Ishikawa (cell line): ENCODE results near the gene FHIT.
A peak's percentile ranks its signal among the peaks of the same experiment; 100 is the strongest.

ENCODE experiments used
- CEBPB ChIP-seq: IDR thresholded peaks from 2 replicates; pipeline ENCODE4 v1.6.1; 2012
- CREB1 ChIP-seq: IDR thresholded peaks from 2 replicates; pipeline ENCODE4 v1.6.1; 2012; ENCODE audit warnings: low read depth
- EGR1 ChIP-seq: IDR thresholded peaks from 2 replicates; pipeline ENCODE4 v1.6.1; 2012
- EP300 ChIP-seq: IDR thresholded peaks from 2 replicates; pipeline ENCODE4 v1.6.1; 2012; ENCODE audit warnings: borderline replicate concordance
- FOXM1 ChIP-seq: IDR thresholded peaks from 2 replicates; pipeline ENCODE4 v1.6.1; 2012; ENCODE audit warnings: low read depth, borderline replicate concordance
- NFIC ChIP-seq: IDR thresholded peaks from 2 replicates; pipeline ENCODE4 v1.6.1; 2012
- RAD21 ChIP-seq: IDR thresholded peaks from 2 replicates; pipeline ENCODE4 v1.6.1; 2012; ENCODE audit warnings: low read depth
- TAF1 ChIP-seq: IDR thresholded peaks from 2 replicates; pipeline ENCODE4 v1.6.1; 2012; ENCODE audit warnings: low read depth, mild to moderate bottlenecking
- TCF12 ChIP-seq: IDR thresholded peaks from 2 replicates; pipeline ENCODE4 v1.6.1; 2012; ENCODE audit warnings: low read depth
- TEAD4 ChIP-seq: IDR thresholded peaks from 2 replicates; pipeline ENCODE4 v1.6.1; 2012
- YY1 ChIP-seq: IDR thresholded peaks from 2 replicates; pipeline ENCODE4 v1.6.1; 2012; ENCODE audit warnings: low read depth
- ZBTB7A ChIP-seq: IDR thresholded peaks from 2 replicates; pipeline ENCODE4 v1.6.1; 2012; ENCODE audit warnings: low read depth
- TF ChIP-seq, protein P1 (sequence below): IDR thresholded peaks from 2 replicates; pipeline ENCODE4 v1.6.1; 2012
- TF ChIP-seq, protein P2 (sequence below): IDR thresholded peaks from 2 replicates; pipeline ENCODE4 v1.6.1; 2012
- TF ChIP-seq, protein P3 (sequence below): IDR thresholded peaks from 2 replicates; pipeline ENCODE4 v1.6.1; 2012; ENCODE audit warnings: low read depth, mild to moderate bottlenecking

FHIT gene

DNA sequence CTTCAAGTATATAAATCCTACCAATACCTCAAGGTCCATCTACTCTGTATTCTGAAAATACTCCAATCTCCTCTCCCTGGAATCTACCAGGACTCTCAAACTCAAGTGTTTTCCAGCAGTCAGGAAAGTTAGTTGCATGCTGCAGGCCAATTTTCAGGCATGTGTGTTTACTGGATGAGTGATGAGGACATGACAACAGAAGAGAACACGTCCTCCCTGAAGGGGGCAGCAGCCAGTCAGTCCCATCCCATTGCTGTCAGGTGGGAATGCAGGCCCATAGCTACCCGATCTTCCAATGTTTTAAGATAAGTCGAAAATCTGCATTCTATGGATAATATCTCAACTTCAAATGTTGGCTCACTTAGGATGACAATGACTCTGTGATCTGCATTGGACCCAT is 496.2 kb downstream of the FHIT start:
- TF ChIP-seq RAD21 (peak; percentile 61), NFIC (no peak)

DNA sequence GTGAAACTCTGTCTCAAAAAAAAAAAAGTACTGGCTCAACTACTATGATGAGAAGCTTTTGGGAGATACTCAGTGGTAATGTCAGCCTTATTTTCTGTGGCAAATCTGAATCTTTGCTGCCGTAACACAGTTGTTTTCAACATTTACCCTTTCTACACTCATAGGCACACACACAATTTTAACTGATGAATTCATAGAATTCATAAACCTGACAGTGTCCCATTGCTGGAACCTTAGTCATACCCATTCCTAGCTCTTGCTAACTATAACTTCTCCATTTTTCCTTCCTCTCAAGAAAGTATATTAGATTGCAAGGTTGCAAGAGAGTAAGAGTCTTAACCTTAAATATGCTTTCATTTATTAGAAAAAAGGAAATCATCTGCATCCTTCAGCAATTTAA is 496.6 kb downstream of the FHIT start:
- no peak for TF ChIP-seq YY1
- TF ChIP-seq TCF12, result no peak
- TF ChIP-seq, protein P1, sequence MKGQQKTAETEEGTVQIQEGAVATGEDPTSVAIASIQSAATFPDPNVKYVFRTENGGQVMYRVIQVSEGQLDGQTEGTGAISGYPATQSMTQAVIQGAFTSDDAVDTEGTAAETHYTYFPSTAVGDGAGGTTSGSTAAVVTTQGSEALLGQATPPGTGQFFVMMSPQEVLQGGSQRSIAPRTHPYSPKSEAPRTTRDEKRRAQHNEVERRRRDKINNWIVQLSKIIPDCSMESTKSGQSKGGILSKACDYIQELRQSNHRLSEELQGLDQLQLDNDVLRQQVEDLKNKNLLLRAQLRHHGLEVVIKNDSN, result no peak
- no peak for TF ChIP-seq RAD21
- no peak for TF ChIP-seq FOXM1

DNA sequence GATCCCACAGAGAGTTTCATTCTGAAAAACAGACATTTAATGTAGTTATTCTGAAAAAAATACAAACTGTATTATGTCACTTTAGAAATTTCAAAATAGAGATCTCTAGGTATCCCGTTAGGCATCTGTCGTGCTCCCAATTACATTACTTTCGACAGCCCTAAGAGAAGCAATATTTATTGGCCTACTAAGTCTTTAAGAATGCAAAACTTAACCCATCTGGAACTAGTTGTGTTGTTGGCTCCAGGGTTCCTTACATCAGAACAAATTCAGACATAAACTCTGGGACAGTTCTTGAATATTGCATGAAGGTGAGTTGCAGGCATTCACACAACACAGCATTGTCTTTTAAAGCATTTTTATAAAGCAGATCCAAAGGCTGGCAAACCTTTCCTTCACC is 498.4 kb downstream of the FHIT start:
- TF ChIP-seq YY1 (no peak), TEAD4 (no peak), EGR1 (no peak)
- TF ChIP-seq, protein P2, sequence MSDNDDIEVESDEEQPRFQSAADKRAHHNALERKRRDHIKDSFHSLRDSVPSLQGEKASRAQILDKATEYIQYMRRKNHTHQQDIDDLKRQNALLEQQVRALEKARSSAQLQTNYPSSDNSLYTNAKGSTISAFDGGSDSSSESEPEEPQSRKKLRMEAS, result no peak
- TF ChIP-seq, protein P1, result no peak
- TF ChIP-seq, protein P3, sequence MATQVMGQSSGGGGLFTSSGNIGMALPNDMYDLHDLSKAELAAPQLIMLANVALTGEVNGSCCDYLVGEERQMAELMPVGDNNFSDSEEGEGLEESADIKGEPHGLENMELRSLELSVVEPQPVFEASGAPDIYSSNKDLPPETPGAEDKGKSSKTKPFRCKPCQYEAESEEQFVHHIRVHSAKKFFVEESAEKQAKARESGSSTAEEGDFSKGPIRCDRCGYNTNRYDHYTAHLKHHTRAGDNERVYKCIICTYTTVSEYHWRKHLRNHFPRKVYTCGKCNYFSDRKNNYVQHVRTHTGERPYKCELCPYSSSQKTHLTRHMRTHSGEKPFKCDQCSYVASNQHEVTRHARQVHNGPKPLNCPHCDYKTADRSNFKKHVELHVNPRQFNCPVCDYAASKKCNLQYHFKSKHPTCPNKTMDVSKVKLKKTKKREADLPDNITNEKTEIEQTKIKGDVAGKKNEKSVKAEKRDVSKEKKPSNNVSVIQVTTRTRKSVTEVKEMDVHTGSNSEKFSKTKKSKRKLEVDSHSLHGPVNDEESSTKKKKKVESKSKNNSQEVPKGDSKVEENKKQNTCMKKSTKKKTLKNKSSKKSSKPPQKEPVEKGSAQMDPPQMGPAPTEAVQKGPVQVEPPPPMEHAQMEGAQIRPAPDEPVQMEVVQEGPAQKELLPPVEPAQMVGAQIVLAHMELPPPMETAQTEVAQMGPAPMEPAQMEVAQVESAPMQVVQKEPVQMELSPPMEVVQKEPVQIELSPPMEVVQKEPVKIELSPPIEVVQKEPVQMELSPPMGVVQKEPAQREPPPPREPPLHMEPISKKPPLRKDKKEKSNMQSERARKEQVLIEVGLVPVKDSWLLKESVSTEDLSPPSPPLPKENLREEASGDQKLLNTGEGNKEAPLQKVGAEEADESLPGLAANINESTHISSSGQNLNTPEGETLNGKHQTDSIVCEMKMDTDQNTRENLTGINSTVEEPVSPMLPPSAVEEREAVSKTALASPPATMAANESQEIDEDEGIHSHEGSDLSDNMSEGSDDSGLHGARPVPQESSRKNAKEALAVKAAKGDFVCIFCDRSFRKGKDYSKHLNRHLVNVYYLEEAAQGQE, result no peak

DNA sequence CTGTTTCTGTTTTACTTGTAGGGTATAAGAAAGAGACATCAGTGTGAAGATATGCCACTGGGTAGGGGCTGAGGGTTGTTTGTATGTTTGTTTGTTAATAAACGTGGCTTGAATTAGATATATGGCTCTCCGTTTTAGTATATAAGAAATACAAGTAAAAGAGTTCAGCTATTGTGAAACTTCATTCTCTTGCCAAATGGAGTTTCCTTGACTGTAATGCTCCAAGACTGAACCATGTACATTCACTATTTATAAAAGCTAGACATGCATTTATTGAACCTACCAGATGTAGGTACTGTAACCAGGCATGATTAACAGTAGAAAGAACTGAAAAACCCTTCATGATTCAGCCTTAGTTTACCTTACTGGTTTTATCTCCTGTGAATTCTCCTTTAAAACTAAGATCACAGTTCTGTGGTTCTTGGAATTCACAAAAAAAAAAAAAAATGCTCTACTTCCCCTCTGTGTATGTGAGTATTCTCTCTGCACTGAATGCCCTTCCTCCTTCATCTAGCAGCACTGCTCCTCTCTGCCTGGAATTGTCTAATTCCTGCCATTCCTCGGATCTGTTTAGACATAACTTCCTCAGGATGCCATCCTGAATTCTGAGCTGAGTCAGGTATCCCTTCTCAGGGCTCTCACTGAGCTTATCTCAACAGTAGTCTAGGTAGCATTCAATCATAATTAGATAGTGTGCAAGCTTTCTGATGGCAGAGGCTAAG is 504.4 kb downstream of the FHIT start:
- TF ChIP-seq CREB1 (no peak), ZBTB7A (no peak), CEBPB (no peak), YY1 (no peak), EP300 (no peak), EGR1 (no peak), RAD21 (no peak), TEAD4 (no peak), TCF12 (no peak), FOXM1 (no peak)
- TF ChIP-seq, protein P1, result no peak
- TF ChIP-seq, protein P2, result no peak
- TF ChIP-seq, protein P3, result no peak

DNA sequence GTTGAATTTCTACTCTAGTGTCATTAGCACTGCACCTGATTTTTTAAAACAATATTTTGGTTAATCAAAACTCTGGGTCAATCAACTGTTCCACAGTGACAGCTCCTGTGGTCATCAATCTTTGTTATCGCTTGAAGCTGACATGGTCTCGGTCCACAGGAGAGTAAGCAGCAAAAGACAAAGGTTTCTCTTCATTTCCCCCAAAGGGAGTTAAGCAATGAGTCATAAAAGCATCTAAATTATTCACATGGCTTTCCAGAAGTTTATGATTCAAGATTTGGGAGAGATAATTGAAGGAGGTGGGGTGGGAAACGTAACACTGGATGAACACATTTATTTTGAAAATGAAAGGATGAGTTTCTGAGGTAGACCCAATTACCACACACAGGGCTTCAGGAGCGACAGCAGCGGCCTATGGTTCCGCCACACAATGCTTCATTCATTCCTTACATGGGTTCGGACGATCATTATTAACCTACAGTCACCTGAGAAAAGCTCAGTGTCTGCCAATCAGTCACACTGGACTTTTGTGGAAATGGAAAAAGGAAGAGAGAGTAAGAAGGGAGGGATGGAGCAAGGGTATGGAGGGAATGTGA is 505.1 kb downstream of the FHIT start:
- no peak for TF ChIP-seq CREB1
- TF ChIP-seq, protein P2, result no peak
- no peak for TF ChIP-seq ZBTB7A
- no peak for TF ChIP-seq TAF1
- no peak for TF ChIP-seq NFIC
- no peak for TF ChIP-seq TCF12
- TF ChIP-seq YY1, result no peak
- TF ChIP-seq TEAD4, result no peak

DNA sequence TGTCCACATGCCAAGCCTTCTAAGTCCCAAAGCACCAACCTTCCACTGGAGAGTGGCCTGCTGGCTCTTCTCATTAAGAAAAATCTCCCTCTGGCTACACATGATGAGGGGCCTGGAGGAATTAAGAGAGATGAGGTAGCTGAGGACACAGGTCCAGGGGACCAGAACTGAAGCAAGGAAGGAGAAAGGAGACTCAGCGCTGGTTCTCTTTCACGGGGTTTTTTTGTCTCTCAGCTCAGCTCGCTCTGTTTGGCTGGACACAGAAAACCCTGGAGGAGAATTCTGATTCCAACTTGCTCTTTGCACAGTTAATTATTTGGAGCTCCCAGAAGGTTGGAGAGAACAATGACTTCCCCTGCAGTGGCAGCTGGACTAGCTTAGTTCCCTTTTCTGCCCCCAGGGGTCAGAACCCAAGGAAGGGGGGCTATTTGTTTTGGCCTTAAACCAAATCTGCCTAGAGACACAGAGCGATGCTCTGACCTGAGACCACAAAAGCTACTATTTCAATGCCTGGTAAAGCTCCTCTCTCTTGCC is 507.6 kb downstream of the FHIT start:
- TF ChIP-seq EGR1 (no peak), ZBTB7A (no peak), CREB1 (no peak), CEBPB (no peak), RAD21 (no peak), NFIC (peak; percentile 37; the same call in 1 of the 2 replicates)
- TF ChIP-seq, protein P3, result no peak
